Measurements from ENCODE around the gene DCTN1. TPM values are rescaled to one million over a fixed set of nuclear protein-coding genes. Genes with fewer than 3 reads are reported as not detected.

DCTN1 gene
- total RNA-seq, 4 donors from 2014 or later: 85.3 to 191 (median 121) TPM

DNA sequence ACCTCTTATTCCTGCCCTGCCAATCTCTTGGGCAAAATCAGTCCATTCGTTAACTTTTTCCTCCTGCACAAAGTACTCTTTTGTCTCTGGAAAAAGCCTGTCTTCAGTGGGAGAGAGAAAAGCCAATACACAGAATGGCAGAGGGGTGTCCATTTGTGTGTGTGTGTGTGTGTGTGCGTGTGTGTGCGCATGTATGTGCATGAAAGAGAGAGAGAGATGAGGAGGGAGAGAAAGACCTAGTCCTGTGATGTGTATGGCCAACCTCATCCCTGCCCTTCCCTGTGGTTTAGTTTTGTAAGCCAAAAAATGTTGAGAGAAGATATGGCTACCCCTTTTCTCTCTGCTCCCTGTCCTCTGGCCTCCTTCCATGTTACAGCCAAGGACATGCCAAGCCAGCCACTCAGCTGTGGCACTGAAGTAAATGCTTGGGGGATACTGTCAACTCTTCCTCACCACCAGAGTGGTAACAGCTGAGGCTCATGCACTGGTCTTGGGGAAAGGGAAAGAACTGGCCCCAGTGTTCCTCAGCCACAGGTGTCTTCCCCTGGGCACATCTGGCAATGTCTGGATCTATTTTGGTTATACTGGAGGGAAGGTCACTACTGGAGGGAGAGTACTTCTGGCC is 47.4 kb downstream of the DCTN1 start:
- Histone ChIP-seq H3K4me1 (no peaks in the 10 kb centered on the region), H3K36me3 (peaks cover 0 to 7% (median 0%) of the 10 kb centered on the region in 3 donors), H3K9me3 (no peaks in the 10 kb centered on the region), H3K4me3 (no peak overlapping the region), H3K27ac (no peak overlapping the region), H3K27me3 (no peaks in the 10 kb centered on the region)
- TF ChIP-seq, protein P1, sequence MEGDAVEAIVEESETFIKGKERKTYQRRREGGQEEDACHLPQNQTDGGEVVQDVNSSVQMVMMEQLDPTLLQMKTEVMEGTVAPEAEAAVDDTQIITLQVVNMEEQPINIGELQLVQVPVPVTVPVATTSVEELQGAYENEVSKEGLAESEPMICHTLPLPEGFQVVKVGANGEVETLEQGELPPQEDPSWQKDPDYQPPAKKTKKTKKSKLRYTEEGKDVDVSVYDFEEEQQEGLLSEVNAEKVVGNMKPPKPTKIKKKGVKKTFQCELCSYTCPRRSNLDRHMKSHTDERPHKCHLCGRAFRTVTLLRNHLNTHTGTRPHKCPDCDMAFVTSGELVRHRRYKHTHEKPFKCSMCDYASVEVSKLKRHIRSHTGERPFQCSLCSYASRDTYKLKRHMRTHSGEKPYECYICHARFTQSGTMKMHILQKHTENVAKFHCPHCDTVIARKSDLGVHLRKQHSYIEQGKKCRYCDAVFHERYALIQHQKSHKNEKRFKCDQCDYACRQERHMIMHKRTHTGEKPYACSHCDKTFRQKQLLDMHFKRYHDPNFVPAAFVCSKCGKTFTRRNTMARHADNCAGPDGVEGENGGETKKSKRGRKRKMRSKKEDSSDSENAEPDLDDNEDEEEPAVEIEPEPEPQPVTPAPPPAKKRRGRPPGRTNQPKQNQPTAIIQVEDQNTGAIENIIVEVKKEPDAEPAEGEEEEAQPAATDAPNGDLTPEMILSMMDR (IDR thresholded peaks at IDR 0.05): no peak
- no peak for TF ChIP-seq POLR2A (IDR thresholded peaks at IDR 0.05)
- DNase-seq: no peak

DNA sequence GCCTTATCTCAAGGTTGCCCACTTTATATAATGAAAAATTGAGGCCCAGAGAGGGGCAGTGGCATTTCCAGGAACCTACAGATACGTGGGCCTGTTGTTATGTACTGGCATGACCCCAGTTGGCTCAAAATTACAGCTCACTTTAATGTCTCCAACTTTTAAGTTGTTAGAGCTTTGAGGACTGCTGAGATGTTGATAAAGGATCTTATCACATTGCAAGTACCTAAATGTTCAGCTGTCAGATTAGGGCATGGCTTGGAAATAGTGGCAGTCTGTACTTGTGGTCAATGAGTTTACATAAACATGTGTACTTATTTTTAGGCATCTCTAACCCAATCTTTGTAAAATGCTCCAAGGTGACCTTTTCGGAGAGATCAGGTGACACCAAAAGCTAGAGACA is 51.5 kb downstream of the DCTN1 start:
- H3K4me1 ChIP-seq: no peaks in the 10 kb centered on the region
- no peak overlapping the region for H3K4me3 ChIP-seq
- no peak for DNase-seq
- H3K27me3 ChIP-seq: no peaks in the 10 kb centered on the region
- no peak for TF ChIP-seq POLR2A (IDR thresholded peaks at IDR 0.05)
- TF ChIP-seq, protein P1 (IDR thresholded peaks at IDR 0.05): no peak
- H3K36me3 ChIP-seq: peaks cover 0 to 7% (median 0%) of the 10 kb centered on the region in 3 donors
- no peak overlapping the region for H3K27ac ChIP-seq
- no peaks in the 10 kb centered on the region for H3K9me3 ChIP-seq

DNA sequence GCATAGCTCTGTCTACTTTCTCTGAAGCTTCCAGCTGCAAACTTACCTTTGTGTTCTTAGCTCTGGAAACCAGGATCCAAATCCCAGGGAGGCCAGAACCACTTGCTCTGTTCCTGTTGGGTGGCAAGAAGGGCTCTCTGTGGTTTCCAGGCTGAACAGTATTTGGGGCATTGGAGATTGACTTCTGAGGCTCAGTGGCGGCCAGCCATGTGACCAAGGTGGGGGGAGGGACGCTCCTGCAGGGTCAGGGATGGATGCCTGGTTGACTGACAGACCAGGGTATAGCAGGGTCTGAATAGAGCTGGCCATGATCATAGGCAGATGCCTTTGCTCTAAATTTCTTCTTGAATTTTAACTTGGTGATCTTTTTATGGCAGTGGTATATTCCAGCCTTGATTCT is 52.0 kb downstream of the DCTN1 start:
- H3K36me3 ChIP-seq: peaks cover 0 to 7% (median 0%) of the 10 kb centered on the region in 3 donors
- no peaks in the 10 kb centered on the region for H3K27me3 ChIP-seq
- DNase-seq: no peak
- no peaks in the 10 kb centered on the region for H3K4me1 ChIP-seq
- H3K9me3 ChIP-seq: no peaks in the 10 kb centered on the region
- H3K27ac ChIP-seq: no peak overlapping the region
- TF ChIP-seq, protein P1 (IDR thresholded peaks at IDR 0.05): no peak
- no peak for TF ChIP-seq POLR2A (IDR thresholded peaks at IDR 0.05)
- H3K4me3 ChIP-seq: no peak overlapping the region

DNA sequence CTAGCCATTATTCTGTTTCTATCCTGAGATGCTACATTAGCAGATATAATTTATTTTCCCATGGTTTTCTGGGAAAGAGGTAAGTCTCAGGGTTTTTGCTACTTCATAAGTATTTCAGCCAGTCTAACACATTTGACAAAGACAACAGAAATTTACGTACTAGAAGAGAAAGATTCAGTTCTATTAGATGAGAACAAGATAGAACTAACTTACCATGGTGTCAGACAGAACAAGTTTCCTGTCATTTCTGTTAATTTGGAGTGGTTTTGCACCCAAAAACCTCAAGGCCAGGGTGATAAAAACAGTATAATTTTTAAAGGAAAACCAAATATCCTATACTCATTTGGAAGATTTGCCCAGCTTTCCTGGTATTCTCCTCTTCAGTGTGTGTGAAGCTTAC is 52.5 kb downstream of the DCTN1 start:
- H3K36me3 ChIP-seq: peaks cover 0 to 2% (median 0%) of the 10 kb centered on the region in 3 donors
- no peaks in the 10 kb centered on the region for H3K4me1 ChIP-seq
- no peak overlapping the region for H3K27ac ChIP-seq
- H3K9me3 ChIP-seq: no peaks in the 10 kb centered on the region
- no peak for DNase-seq
- no peak overlapping the region for H3K4me3 ChIP-seq
- no peaks in the 10 kb centered on the region for H3K27me3 ChIP-seq
- no peak for TF ChIP-seq POLR2A (IDR thresholded peaks at IDR 0.05)
- TF ChIP-seq, protein P1 (IDR thresholded peaks at IDR 0.05): no peak

DNA sequence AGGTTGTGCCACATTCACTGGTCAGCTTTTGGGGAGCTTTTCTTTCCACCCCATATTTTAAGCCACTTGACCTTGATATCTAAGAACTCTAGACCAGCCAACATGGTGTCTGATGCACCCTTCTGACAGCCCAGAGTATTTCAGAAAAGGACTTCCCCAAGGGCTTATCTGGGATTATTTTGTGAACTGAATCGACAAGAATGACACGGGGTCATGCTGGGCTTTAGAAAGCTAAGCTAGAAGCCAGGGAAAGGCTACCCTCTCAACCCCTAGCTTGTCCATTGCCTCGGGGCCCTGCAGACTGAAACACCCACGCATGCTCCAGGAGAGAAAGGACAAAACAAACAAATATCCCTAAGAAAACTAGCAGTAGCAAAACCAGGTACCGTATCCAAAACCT is 52.9 kb downstream of the DCTN1 start:
- H3K27ac ChIP-seq: no peak overlapping the region
- H3K4me1 ChIP-seq: no peaks in the 10 kb centered on the region
- H3K9me3 ChIP-seq: no peaks in the 10 kb centered on the region
- no peaks in the 10 kb centered on the region for H3K36me3 ChIP-seq
- H3K4me3 ChIP-seq: no peak overlapping the region
- DNase-seq: no peak
- no peaks in the 10 kb centered on the region for H3K27me3 ChIP-seq
- TF ChIP-seq, protein P1 (IDR thresholded peaks at IDR 0.05): no peak
- no peak for TF ChIP-seq POLR2A (IDR thresholded peaks at IDR 0.05)

DNA sequence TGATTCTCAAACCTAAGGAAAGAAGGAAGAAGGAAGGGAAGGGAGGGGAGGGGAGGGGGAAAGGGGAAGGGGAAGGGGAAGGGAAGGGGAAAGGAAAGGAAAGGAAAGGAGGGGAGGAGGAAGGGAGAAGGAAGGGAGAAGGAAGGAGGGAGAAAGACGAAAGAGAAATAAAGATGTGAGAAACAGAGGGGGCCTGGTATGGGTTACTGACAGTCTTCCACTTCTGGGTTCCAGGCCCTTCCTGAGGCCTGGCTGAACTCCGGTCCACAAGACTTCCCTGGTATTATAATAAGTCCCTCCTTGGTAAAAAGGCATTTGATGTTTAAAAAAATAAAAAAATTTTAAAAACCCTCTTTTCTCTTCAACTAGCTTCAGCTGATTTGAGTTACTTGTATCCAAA is 54.3 kb downstream of the DCTN1 start:
- no peak for DNase-seq
- H3K36me3 ChIP-seq: no peaks in the 10 kb centered on the region
- H3K4me1 ChIP-seq: no peaks in the 10 kb centered on the region
- no peaks in the 10 kb centered on the region for H3K9me3 ChIP-seq
- H3K27me3 ChIP-seq: no peaks in the 10 kb centered on the region
- no peak overlapping the region for H3K4me3 ChIP-seq
- TF ChIP-seq, protein P1 (IDR thresholded peaks at IDR 0.05): no peak
- no peak for TF ChIP-seq POLR2A (IDR thresholded peaks at IDR 0.05)
- no peak overlapping the region for H3K27ac ChIP-seq

All from Peyer's patch (tissue), 4 donors.